ENCODE data around the gene FAM240A.

GRCh38 chr3:46664188-46664970 lies 52.1 kb downstream of the FAM240A start:
- TF ChIP-seq CTCF (IDR thresholded peaks at IDR 0.05) (no peak), EZH2 (IDR thresholded peaks at IDR 0.05) (no peak), EZH2phosphoT487 (IDR thresholded peaks at IDR 0.05) (no peak)
